GM18498 (cell line): ENCODE results near the gene THBD.

Experiments used
- ATAC-seq: cut with Tn5 transposase; IDR thresholded peaks from one replicate; pipeline ENCODE4 v1.9.1; 2021; ENCODE audit warnings: mild to moderate bottlenecking, moderate library complexity; ENCODE audit not compliant: unreplicated experiment

Gene THBD

DNA sequence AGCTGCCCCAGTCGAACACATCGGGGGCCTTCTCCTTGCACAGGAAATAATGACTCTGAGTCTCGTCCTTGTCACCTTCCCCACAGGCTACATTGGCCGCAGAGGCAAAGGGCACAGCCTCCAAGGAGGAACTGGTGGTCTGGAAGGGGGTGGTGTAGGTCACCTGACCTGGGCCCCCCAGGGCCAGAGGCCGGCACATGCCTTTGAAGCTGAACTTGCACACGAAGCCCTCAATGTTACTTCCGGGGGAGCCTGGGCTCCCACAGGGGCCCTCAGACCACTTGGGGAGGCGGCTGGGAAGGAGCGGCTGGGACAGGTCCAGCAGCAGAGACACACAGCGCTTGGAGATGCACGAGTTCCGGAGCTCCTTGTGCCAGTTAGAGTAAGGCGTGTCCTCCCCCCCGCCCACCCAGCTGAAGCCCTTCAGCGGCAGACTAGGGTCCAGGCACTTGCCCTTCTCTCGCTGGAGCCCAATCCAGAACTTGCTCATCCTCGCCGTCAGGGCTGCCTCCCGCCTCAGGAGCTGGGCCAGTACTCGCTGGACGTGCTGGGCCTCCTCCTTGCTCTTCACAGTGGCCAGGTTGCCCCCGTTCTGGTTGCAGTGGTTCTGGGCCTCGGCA, 36.1 kb upstream of the THBD start:
- ATAC-seq = no peak

DNA sequence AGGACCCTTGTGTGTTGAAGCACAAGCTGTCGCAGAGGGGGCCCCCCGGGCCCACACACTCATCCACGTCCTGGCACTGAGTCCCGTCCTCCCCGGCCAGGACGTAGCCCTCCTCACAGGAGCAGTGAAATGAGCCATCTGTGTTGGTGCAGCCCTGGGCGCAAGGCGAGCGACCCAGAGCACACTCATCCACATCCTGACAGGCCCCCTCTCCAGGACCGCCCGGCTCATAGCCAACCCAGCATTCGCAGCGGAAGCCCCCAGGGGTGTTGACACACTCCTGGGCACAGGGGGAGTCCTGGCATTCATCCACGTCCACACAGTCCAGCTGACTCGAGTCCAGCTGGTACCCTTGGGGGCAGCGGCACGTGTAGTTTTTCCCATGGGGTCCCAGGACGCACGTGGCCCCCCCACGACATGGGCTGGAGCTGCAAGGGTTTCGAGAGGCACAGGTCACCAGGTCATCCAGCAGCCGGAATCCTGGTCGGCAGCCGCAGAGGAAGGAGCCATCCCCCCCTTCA, 35.4 kb upstream of the THBD start:
- ATAC-seq = no peak

DNA sequence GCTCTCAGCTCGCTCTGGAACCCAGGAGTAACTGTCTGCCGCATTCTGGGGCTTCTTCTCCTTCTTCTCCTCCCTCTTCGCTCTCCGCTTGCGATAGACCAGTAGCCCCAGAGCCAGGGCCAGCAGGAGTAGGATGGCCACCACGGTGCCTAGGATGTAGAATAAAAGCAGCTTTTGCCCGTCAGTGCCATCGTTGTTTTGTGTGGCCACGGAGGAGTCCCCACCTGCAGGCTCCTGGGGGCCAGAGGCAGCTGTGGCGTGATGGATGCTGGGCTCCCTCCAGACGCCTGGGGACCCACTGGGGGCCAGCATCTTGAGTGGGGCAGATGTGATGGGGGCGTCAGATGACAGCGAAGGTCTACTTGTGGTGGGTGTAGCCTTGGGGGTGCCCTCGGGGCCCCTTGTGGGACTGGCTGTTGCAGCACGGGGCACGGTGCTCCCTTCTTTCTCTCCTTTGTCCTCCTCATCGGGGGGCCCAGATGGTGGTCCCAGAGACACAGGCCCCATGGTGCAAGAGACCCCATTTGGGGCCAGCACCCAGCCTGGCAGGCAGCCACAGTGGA, 34.9 kb upstream of the THBD start:
- ATAC-seq = no peak

DNA sequence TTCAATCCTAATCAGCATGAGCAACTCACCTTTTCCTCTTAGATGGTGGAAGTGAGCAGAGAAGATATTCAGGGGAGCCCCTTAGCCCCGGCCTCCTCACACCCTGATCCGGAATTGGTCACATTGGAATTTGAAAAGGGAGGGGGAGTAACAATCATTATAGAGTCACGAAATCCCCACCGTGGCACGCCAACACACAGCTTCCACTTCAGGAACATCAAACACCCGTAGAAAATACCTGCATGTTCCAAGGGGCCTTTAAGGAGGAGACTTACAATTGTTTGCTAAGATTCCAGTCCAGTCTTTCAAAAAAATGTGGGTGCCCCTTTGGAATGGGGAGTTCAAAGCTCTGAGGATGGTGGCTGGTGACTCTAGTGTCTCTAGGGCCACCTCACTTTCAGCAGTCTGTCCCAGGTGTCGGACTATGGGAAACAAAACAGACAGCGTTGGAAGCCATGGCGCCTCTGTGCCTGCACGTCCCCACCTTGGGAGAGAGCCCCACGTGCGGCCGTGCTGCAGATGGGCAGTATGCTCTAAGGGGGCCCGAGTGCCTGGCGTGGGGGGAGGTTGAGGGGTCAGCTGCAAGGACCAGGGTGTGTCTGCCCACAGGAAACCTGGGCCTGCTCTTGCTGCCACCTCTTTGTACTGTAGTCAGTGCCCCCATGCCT, 34.2 kb upstream of the THBD start:
- ATAC-seq = no peak

DNA sequence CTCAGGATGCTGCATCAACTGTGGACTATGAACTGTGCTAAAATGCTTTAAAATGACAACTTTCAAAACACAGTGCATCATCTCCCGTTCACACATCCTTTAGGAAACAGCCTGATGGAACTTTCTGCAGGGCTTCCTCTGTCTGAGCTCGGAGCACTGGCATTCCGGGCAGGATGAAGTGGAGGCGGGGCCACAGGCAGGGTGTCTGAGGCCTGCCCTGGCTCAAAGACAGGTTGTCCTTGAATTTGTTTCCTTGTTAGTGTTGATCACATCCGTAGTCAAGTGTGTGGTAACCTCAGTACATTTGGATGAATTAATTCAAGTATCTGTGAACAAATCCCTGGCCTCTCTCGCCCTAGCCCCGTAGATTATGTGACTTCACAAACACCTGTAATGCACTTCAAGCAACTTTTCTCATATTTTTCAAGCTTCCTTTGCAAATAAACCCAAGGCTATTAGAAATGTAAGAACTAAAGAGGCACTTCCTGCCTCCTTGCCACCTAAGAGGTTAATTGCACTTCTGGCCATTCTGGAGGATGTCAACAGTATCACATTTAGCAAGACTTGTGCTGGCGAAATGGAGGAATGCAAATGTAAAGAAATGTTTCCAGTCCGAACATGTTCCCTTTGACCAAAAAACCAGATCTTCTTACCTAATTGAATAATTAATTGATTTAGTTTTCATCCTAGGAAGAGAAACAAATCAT, 33.5 kb upstream of the THBD start:
- ATAC-seq = no peak

DNA sequence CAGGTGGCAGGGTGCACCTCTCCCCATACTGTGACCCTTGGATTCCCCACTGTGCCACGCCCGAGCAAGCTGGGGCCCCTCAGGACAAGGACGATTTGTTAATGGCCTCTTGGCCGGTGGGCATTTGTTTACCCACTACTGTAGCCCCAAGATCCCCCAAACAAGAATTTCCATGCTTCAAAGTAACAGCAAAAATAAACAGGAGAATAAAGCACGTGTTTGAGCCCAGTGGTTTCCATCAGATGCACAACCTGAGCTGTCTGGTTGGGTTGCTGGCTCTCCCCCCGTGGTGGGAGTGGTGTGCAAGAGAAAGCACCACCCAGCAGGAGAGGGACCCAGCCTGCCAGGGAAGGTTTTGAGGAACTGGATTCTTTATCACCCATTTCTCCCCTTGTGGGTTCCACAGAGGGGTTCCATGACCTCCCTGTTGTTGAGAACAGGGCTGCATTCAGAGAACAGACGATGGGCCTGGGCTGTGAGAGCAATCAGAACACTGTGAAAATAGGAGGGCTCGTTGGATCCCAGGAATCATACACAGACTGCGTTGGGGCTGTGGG, 31.9 kb upstream of the THBD start:
- no peak for ATAC-seq

DNA sequence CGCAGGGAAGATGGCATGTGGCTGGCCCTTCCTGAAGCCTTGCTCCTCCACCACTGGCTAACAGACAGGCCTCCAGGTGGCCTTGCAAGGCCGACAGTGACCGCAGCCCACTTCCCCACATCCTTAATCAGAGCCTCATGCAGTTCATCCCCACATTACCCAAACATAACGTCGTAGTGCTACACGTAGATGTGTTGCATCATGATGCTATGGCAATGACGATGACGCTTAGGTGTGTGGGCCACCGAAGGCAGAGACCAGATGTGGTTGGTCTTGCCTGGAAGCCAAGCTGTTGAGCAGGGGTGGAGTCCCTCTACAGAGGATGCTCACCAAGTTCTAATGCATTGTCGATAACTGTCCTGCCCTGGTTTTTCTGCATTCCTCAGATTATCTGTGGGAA, 31.0 kb upstream of the THBD start:
- no peak for ATAC-seq

DNA sequence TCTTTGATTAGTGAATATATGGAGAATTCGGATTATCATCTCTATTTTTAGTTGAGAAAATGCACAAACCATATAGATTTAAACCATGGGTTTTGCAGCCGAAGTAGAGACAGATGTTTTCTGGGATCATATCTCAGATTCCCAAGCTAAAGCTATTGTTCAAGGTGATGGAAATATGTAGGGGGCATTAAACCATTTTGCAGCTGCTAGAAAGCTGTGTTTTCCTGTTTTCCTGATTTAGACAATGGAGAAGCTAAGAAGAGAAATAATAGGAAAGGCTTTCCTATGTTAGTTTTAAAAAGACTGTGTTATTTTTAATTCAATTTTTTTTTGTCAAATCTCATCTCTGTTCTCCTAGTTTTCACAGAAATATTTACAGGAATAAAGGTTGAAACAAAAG, 30.5 kb upstream of the THBD start:
- ATAC-seq = no peak

DNA sequence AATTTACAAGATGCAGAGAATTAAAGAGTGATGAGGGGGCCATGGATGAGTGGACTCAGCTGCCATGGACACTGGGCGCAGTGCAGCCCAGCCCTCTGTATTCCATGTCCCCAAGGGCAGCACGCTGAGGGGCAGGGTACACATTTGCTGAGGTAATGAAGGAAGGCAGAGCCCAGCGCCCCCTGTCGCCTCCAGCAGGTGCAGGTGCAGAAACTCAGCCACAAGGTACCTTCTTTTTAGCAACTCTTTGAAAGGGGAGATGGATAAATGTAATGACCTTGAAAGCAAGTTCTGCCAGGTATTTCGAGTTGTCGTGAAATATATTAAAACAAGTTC, 29.5 kb upstream of the THBD start:
- no peak for ATAC-seq

DNA sequence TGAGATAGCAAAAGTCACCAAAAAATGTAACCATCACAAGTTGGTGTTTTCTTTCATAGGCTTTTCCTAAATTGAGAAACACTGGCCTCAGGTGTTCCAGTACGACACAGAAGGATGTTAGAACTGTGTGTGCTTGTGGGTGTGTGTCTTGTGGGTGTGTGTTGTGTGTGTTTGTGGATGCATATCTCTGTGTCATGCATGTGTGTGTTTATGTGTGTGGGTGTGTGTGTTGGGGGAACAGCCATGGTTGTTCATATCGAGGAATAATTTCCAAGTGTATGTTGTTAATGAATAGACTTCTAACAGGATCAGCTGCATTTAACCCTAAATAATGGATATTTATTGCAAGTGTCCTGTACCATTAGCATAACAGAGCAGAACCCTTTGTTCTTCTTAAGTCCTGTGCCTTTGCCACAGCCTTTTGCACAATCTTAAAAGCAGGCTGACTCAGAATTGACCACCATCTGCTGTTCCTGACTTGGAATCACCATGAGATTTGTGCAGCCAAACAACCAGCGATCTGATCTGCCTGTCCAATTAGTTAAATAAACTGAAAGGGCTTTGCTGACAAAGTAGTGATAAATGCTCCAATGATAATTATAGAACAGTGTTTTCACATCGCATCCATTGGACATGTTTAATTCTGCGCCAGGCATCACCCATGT, 29.0 kb upstream of the THBD start:
- ATAC-seq = no peak

DNA sequence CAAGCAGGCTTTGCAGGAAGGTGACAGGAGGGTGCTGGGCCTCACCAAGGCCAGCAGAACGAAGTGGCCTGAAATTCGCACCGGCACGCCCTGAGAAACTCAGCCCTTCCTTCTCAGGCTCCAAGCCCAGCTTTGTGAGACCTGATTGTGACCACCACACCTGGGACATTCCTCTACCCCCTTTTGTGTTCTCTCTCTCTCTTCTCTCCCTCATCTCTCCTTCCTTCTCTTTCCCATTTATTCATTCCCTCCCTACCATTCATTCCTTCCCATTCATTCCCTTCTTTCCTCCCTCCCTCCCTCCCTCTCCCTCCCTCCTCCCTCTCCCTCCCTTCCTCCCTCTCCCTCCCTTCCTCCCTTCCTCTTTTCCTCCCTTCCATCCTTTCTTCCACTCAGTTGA, 27.8 kb upstream of the THBD start:
- no peak for ATAC-seq

DNA sequence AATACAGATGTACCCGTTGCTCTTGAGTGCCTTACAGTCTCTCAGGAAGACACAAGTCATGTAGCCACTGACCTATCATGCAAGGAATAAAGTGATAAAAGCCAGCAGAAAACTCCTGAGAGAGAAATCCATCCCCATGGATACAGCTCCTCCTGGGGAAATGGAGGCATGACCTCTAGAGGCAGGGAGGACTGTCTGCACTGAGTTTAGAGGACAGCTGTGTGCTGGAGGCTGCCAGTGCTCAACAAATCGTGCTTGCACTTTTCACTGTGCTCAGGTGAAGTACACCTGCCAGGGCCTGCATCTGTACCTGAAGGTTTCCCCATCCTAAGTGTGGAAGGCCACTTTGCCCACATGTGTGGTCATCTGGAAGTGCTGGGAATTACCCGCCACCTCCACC, 24.6 kb upstream of the THBD start:
- no peak for ATAC-seq

DNA sequence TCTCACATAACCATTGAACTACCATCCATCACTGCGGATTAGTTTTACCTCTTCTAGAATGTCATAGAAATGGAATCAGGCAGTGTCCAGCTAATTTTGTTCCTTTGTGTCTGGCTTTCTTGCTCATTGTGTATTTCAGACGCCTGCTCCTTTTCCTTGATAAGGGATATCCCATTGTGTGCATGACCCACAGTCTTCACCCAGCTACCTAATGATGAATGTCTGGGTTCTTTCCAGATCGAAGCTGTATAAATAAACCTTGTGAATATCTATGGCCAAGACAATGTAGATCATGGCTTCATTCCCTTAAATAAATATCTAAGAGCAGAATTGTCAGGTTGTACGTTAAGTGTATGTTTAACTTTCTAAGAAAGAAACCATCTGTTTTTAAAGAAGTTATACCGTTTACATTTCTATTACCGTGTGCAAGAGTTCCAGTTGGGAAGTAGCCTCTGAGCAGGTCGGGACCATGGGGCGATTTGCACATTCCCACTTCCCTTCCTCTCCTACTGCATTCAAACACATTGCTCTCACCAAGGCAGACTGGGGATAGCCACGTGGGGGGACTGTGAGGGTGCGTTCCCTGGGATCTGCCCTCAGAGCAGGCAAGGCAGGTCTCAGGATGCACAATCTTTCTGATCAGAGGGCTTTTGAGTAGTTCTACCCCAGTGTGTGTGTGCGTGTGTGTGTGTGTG, 23.6 kb upstream of the THBD start:
- no peak for ATAC-seq

DNA sequence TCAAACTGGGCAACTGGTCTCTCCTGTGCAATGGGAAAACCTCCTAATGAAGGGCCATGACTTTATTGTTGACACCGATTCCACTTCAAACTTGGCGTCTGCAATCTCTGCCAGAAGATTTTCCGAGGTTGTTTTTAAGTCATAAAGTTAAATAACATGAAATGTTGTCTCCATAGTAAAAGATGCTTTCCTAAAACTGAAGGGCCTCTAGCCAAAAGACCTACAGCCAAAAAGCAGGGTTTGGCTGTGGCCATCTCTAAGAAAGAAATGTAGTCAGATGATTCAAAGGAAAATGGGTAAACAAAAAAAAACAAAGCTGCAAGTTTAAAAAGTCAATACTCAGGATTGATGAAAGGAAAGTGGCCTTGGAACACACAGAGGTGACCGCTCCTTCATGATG, 22.5 kb upstream of the THBD start:
- no peak for ATAC-seq

DNA sequence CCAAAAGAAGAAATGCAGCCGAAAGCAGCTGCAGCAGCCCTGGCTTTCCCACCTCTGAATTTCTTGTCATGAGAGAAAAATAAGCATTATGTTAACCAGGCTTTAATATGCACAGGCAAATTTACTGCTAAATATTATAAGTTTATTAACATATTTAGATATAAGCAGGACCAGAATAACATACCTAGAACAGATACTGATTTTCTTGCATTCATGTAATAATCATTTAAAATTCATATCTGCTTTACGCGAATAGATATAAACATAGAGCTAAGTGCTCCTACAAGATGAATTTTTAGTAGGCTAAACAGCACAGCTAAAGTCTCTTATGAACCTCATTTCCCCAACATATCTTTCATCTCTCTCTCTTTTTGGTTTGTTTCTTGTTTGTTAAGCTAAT, 21.9 kb upstream of the THBD start:
- ATAC-seq = no peak

DNA sequence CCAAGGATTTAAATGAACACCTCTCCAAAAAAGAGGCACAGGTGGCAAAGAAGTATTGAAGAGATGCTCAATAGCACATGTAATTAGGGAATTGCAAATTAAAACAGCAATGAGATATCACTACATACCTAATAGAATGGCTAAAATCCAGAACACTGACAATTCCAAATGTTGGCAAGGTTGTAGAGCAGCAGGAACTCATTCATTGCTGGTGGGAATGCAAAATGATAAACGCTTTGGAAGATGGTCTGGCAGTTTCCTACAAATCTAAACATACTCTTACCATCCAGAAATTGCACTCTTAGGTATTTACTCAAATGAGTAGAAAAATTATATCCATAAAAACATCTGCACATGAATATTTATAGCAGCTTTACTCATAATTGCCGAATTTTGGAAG, 19.6 kb upstream of the THBD start:
- no peak for ATAC-seq

DNA sequence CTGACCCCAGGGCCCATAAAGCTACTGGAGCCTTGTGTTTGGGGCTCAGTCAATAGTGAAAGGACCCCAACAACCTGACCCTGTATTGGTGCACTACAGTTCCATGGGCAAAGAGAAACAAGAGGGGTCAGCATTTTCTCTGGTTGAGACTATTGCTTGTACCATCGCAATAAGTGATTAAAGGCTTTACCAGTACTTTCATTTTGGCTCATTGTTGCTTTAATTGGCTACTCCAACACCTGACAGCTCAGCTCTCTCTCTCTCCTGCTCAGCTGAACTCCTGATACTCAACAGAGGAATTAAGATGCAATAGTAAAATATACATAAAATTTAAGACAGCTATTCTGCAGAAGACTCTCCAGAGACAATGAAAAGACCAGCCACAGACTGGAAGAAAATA, 18.8 kb upstream of the THBD start:
- ATAC-seq = no peak

DNA sequence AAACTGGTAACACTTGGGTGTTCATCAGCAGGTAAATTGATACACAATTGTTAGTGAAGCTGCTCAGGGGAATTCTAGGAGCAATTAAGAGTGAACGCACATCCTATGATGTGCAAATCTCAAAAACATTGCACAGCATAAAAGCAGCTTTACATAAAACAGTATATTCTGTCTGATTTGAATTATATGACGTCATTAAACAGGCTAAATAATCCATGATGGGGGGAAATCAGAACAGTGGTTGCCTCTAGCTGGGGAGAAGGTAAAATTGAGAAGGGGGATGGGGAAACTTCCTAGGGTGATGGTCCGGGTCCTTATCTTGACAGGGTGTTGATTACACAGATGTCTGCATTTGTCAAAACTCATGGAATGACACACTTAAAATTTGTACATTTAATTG, 17.3 kb upstream of the THBD start:
- ATAC-seq = no peak

DNA sequence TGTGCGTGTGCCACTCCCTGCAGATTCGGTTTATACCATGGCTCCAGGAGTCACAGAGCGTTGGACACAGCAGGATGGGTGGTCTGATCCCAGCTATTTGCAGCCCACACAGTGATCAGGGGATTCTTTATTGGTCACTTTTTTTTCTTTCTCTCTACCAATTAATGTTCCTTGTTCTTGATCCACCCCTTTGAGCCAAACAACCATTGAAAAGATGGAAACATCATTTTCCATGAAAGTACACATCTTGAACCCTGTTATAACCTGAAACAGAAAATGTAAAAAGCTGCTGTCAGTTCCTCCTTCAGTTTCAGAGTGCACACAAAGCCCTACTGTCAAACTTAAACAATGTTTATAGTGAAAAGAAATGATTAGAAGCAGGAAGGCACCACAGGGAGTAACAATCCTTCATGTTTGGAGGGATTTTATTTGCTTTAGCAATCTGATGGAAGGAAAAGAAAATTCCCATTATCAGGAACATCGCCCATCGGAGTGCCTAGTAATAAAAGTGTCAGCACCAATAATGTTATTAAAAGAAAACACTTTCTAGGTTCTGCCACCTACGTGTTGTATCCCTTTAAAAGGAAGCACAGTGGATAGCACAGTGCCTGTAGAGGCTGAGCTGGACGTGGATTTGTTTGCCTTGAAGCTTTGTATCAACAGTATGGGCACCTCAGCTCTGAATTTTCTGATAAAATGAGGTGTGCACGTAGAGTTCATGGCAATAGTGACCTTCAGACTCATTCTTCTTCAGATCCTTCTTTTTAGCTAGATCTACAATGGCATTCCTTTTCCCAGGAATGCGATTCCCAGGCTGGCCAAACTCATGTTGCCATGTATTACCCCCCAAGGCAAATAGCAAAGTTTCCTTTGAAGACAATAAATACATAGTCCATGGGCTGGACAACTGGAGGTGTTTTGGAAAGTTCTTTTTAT, 16.1 kb upstream of the THBD start:
- ATAC-seq = no peak

DNA sequence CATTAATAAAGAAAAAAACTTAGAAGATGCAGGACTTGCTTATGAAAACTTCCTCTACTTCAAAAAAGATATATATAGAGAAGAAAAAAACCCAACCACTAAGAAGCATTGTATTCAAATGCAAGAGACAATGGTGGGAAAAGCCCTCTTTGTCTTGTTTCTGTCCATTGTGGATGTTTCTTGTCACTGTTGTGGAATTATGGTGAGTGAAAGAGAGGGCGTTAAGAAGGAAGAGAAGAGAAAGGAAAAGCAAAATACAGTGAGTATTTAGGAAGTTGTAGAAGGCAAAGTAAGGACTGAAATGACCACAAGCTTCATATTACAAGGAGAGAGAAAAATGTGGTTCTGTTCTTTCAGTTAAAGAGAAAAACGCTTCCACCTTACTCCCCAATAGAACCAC, 14.1 kb upstream of the THBD start:
- ATAC-seq = no peak
